GM12878 (cell line): Measurements from ENCODE around the gene SCMH1. TPM values are rescaled to one million over a fixed set of nuclear protein-coding genes. Genes with fewer than 3 reads are reported as not detected.

Source experiments
- ATAC-seq: fragments of 200-7000 bp; cut with Tn5 transposase; 3 replicates; pipeline ENCODE4 v1.9.1; 2020; ENCODE audit warnings: mild to moderate bottlenecking, moderate library complexity
- Bru-seq: library from RNA; stranded (reverse); fragments of 400-500 nt; gene quantifications from one replicate; lab custom pipeline; 2021; lab: Mats Ljungman, UMichigan
- BruChase-seq, 2 experiments: library from RNA; stranded (reverse); fragments of 400-500 nt; gene quantifications; one replicate each; lab custom pipeline; 2021; lab: Mats Ljungman, UMichigan
- BruUV-seq: library from RNA; stranded (reverse); fragments of 400-500 nt; replicated peaks from 2 replicates; lab custom pipeline; 2021; lab: Mats Ljungman, UMichigan
- CTCF ChIA-PET: fragments of 300-600 bp; sonication (Branson Sonifier 250); formaldehyde crosslinking; extraction: SDS; loops from one replicate; lab custom pipeline; 2021; ENCODE audit warnings: inconsistent platforms; lab: Yijun Ruan, JAX
- POLR2A ChIA-PET: fragments of 350-600 bp; formaldehyde crosslinking; extraction: SDS; loops from one replicate; lab custom pipeline; 2021; ENCODE audit warnings: inconsistent platforms; lab: Charles Lee
- RAD21 ChIA-PET: fragments of 300-600 bp; sonication (Branson Sonifier 250); formaldehyde crosslinking; loops from one replicate; lab custom pipeline; 2023; ENCODE audit warnings: antibody characterized with exemption; ENCODE audit not compliant: unreplicated experiment; lab: Charles Lee
- SMC1A ChIA-PET: fragments of 300-600 bp; sonication (Branson Sonifier 250); formaldehyde crosslinking; loops from one replicate; lab custom pipeline; 2023; ENCODE audit not compliant: unreplicated experiment, uncharacterized antibody; lab: Charles Lee
- DNase-seq: peaks from one replicate; pipeline ENCODE4 v3.0.0-alpha.2; 2011; ENCODE audit warnings: low read depth, low spot score
- FAIRE-seq: peaks from 3 replicates; lab custom pipeline; 2011; peaks lifted over from hg19 to GRCh38; lab: Jason Lieb, UNC
- H2AFZ ChIP-seq: 2 replicates; pipeline ENCODE4 v1.6.0; 2011; ENCODE audit warnings: low read depth, low read length, control low read depth; ENCODE audit not compliant: control insufficient read depth
- H3K27ac ChIP-seq: 2 replicates; pipeline ENCODE4 v1.5.1; 2011; ENCODE audit warnings: control low read depth; ENCODE audit not compliant: control insufficient read depth, insufficient read depth
- H3K27me3 ChIP-seq, 2 experiments: replicated peaks in 1 of 2; 2 replicates each; pipeline versions ENCODE4 v1.6.0 to v1.6.1; 2011; ENCODE audit warnings: low read length in 1 of 2; ENCODE audit not compliant: control insufficient read depth in 2 of 2, insufficient read depth in 2 of 2
- H3K36me3 ChIP-seq, 2 experiments: 2 replicates each; pipeline ENCODE4 v1.5.1; 2011; ENCODE audit warnings: low read length in 1 of 2; ENCODE audit not compliant: control insufficient read depth in 2 of 2, insufficient read depth in 2 of 2
- H3K4me1 ChIP-seq: 2 replicates; pipeline ENCODE4 v1.6.1; 2011; ENCODE audit warnings: mild to moderate bottlenecking, low read length, moderate library complexity, mixed read lengths; ENCODE audit not compliant: control insufficient read depth, insufficient read depth
- H3K4me2 ChIP-seq: 2 replicates; pipeline ENCODE4 v1.6.0; 2011; ENCODE audit warnings: control low read depth; ENCODE audit not compliant: control insufficient read depth, insufficient read depth
- H3K4me3 ChIP-seq: fragments of 200-600 bp; sonication (generic); 2 replicates; pipeline ENCODE4 v1.5.1; 2016
- H3K79me2 ChIP-seq: 2 replicates; pipeline ENCODE4 v1.6.0; 2011; ENCODE audit warnings: low read length; ENCODE audit not compliant: control insufficient read depth, insufficient read depth
- H3K9ac ChIP-seq: 2 replicates; pipeline ENCODE4 v1.8.0; 2011; ENCODE audit warnings: low read length, control low read depth, mixed read lengths; ENCODE audit not compliant: control insufficient read depth, insufficient read depth
- H3K9me3 ChIP-seq: replicated peaks from 3 replicates; pipeline ENCODE4 v1.5.1; 2011; ENCODE audit warnings: mild to moderate bottlenecking, low read length; ENCODE audit not compliant: control insufficient read depth, insufficient read depth
- H4K20me1 ChIP-seq: 2 replicates; pipeline ENCODE4 v1.6.0; 2011; ENCODE audit not compliant: control insufficient read depth, insufficient read depth
- BCL3 ChIP-seq: IDR thresholded peaks from 2 replicates; pipeline ENCODE4 v1.6.1; 2011; ENCODE audit warnings: borderline replicate concordance, low read depth, mild to moderate bottlenecking, moderate library complexity, low read length; ENCODE audit not compliant: insufficient read depth, poor library complexity, severe bottlenecking
- CHD2 ChIP-seq: IDR thresholded peaks from 2 replicates; pipeline ENCODE4 v1.6.1; 2011; ENCODE audit warnings: low read depth, low read length, improper control_type of control experiment, borderline replicate concordance
- EGR1 ChIP-seq, 2 experiments: IDR thresholded peaks; 1 replicate in 1 of 2; 2 replicates in 1 of 2; pipeline ENCODE4 v1.6.1; 2011 to 2012; ENCODE audit warnings: low read depth in 2 of 2, low read length in 2 of 2, borderline replicate concordance in 1 of 2, mild to moderate bottlenecking in 1 of 2, moderate library complexity in 1 of 2
- ETV6 ChIP-seq, 2 experiments: fragments of 450-650 bp in 1 of 2; IDR thresholded peaks in 1 of 2; conservative IDR thresholded peaks in 1 of 2; 2 replicates each; pipeline ENCODE4 v1.6.1; 2014; ENCODE audit warnings: antibody characterized with exemption in 1 of 2, borderline replicate concordance in 1 of 2, low read depth in 1 of 2, mild to moderate bottlenecking in 1 of 2, moderate library complexity in 1 of 2
- MEF2B ChIP-seq: fragments of 450-650 bp; IDR thresholded peaks from 2 replicates; pipeline ENCODE4 v1.6.1; 2018; ENCODE audit warnings: mild to moderate bottlenecking, moderate library complexity; ENCODE audit not compliant: partially characterized antibody, poor library complexity, severe bottlenecking
- NR2F1 ChIP-seq: fragments of 450-650 bp; conservative IDR thresholded peaks from 2 replicates; pipeline ENCODE4 v1.6.1; 2017; ENCODE audit warnings: mild to moderate bottlenecking
- SP1 ChIP-seq: IDR thresholded peaks from one replicate; pipeline ENCODE4 v1.6.1; 2011; ENCODE audit warnings: low read depth, low read length
- TCF12 ChIP-seq: IDR thresholded peaks from 2 replicates; pipeline ENCODE4 v1.6.1; 2011; ENCODE audit warnings: low read depth, mild to moderate bottlenecking, low read length
- USF1 ChIP-seq: IDR thresholded peaks from 2 replicates; pipeline ENCODE4 v1.6.1; 2011; ENCODE audit warnings: borderline replicate concordance, low read depth, mild to moderate bottlenecking, moderate library complexity, mixed read lengths, low read length; ENCODE audit not compliant: insufficient read depth; ENCODE audit errors: extremely low read length
- ZNF217 ChIP-seq: fragments of 450-650 bp; IDR thresholded peaks from 2 replicates; pipeline ENCODE4 v1.6.1; 2017; ENCODE audit warnings: antibody characterized with exemption, mild to moderate bottlenecking
- ZNF592 ChIP-seq: fragments of 450-650 bp; IDR thresholded peaks from 2 replicates; pipeline ENCODE4 v1.6.1; 2017; ENCODE audit warnings: mild to moderate bottlenecking, moderate library complexity
- WGBS: methylation state at CpG from one replicate; pipeline ENCODE4 v1.1.6; 2016; ENCODE audit warnings: low lambda C conversion rate; ENCODE audit not compliant: insufficient replicate concordance, insufficient coverage; ENCODE audit errors: missing lambda C conversion rate; 5-methylcytosine and 5-hydroxymethylcytosine counted together
- in situ Hi-C: fragments of 300-500 bp; cut with MboI; formaldehyde crosslinking; loops from 9 replicates; pipeline ENCODE4 v1.14.3; 2018; ENCODE audit warnings: mixed read lengths
- intact Hi-C: fragments of 100-400 bp; cut with micrococcal nuclease; formaldehyde crosslinking; loops from one replicate; pipeline ENCODE4 v1.14.2; 2022; ENCODE audit not compliant: unreplicated experiment
- long read RNA-seq, 2 experiments: library from polyadenylated mRNA; unstranded; transcript quantifications; one replicate each; pipeline ENCODE4 v2.0.0, GENCODE V29; 2019 to 2020
- polyA minus RNA-seq, 3 experiments: library from RNA; depleted of rRNA, polyadenylated mRNA; stranded (reverse); fragments of >200 nt; gene quantifications; 2 replicates each; pipeline ENCODE4 v1.2.3, GENCODE V29; 2011
- polyA plus RNA-seq, 11 experiments: library from polyadenylated mRNA; depleted of rRNA in 4 of 11; unstranded in 6 of 11; stranded (reverse) in 5 of 11; fragments of >200 nt; fragmentation: Nextera tagmentation in 4 of 11; fragmentation: Illumina TruSeq in 1 of 11; extraction: Ambion mirVana in 4 of 11; extraction: Trizol in 1 of 11; gene quantifications; 1 replicate in 1 of 11; 2 replicates in 10 of 11; pipeline versions ENCODE4 v1.2.1 to v1.2.3, GENCODE V29; 2011 to 2016; ENCODE audit warnings: inconsistent platforms in 2 of 11, missing spikeins in 2 of 11, low read depth in 1 of 11
- total RNA-seq, 4 experiments: library from RNA; depleted of rRNA in 3 of 4; stranded (reverse); fragments of >200 nt in 3 of 4; fragmentation: Illumina TruSeq in 1 of 4; extraction: Trizol in 1 of 4; gene quantifications; 2 replicates each; pipeline versions ENCODE4 v1.2.1 to v1.2.3, GENCODE V29; 2013 to 2021

SCMH1 gene
- total RNA-seq (2013; cell fraction: nucleolus; rRNA removed) = 182 and 203 TPM in 2 replicates
- total RNA-seq (2014; rRNA removed) (30.6 and 40.6 TPM in 2 replicates), total RNA-seq (2014; rRNA removed; fragmentation: Illumina TruSeq; extraction: Trizol) (25.9 and 26.0 TPM in 2 replicates), total RNA-seq (2021) (27.5 and 30.8 TPM in 2 replicates), polyA plus RNA-seq (2011; rRNA removed) (27.3 and 44.1 TPM in 2 replicates), polyA plus RNA-seq (2014; fragmentation: Illumina TruSeq; extraction: Trizol) (29.7 and 33.1 TPM in 2 replicates), polyA plus RNA-seq (2014; fragmentation: Nextera tagmentation; extraction: Ambion mirVana) (1 to 10 TPM; 7.5 to 7.9 TPM), polyA plus RNA-seq (2014; rRNA removed) (31.7 and 33.3 TPM in 2 replicates), polyA plus RNA-seq (2016; fragmentation: Nextera tagmentation; extraction: Ambion mirVana) (10 to 100 TPM; 20.8 to 23.6 TPM), polyA minus RNA-seq (2011; rRNA and poly(A)+ RNA removed) (37.5 and 55.4 TPM in 2 replicates), Bru-seq, nascent RNA (percentile 79 among the genes with signal in this experiment), BruChase-seq, experiment 1, labeled RNA remaining after a 6-hour chase (percentile 80 among the genes with signal in this experiment), BruChase-seq, experiment 2, labeled RNA remaining after a 2-hour chase (percentile 81 among the genes with signal in this experiment)
- 8.3 TPM for polyA plus RNA-seq (2011; ENCODE audit: low read depth)
- 30.4 and 33.1 TPM in 2 replicates for polyA plus RNA-seq (2011; cell fraction: cytosol; rRNA removed)
- polyA plus RNA-seq (2011; cell fraction: nucleus; rRNA removed) = 180 and 222 TPM in 2 replicates
- 18.7 and 18.9 TPM in 2 replicates for polyA plus RNA-seq (2012)
- 9.6 and 14.3 TPM in 2 replicates for polyA minus RNA-seq (2011; cell fraction: cytosol; rRNA and poly(A)+ RNA removed)
- polyA minus RNA-seq (2011; cell fraction: nucleus; rRNA and poly(A)+ RNA removed) = 57.8 and 85.8 TPM in 2 replicates
- long read RNA-seq, experiment 1, partial matches to known transcripts = 0 of 6 reads
- long read RNA-seq, experiment 1, other reads (novel, unspliced or antisense) = 6 of 6 reads
- long read RNA-seq, experiment 2, partial matches to known transcripts = 10 of 19 reads
- long read RNA-seq, experiment 2, other reads (novel, unspliced or antisense) = 5 of 19 reads

- ATAC-seq (peak; percentile 62), FAIRE-seq (no peak), DNase-seq (no peak)
- Histone ChIP-seq H3K4me2 (peak within 1 kb of the TSS; percentile 94), H3K4me1 (peaks cover 17% of the 10 kb centered on the region), H3K9me3 (no peaks in the 10 kb centered on the region), H3K27ac (peak within 1 kb of the TSS; percentile 92), H3K36me3 (no peaks in the 10 kb centered on the region), H3K9ac (peak within 1 kb of the TSS; percentile 89), H3K27me3 (no peaks in the 10 kb centered on the region), H3K79me2 (peaks cover 57% of the 10 kb centered on the region), H3K4me3 (peak within 1 kb of the TSS; percentile 74), H2AFZ (peak within 1 kb of the TSS; percentile 94), H4K20me1 (no peaks in the 10 kb centered on the region)
- SMC1A ChIA-PET = interaction anchor here (1.1 to 1.3 kb wide), 2 partner anchors 114 to 119 kb away, joined by 3 read pairs; no protein-coding TSS in a partner anchor
- 2% methylated on average over 37 of the region's 85 CpGs for WGBS
- POLR2A ChIA-PET = no interaction called here
- no TSS peak for BruUV-seq
- intact Hi-C loops = loop anchor here (5.0 kb wide), 1 partner anchor 85 kb away; no protein-coding TSS in a partner anchor
- in situ Hi-C loops = no loop called here
- RAD21 ChIA-PET = interaction anchor here (2.4 kb wide), 1 partner anchor 238 kb away, joined by 7 read pairs; no protein-coding TSS in a partner anchor
- CTCF ChIA-PET = no interaction called here
- TF ChIP-seq ETV6 (conservative IDR thresholded peaks at IDR 0.05 in 1 of 2, IDR thresholded peaks at IDR 0.05 in 1 of 2; ENCODE audit: borderline replicate concordance in 1 of 2, low read depth in 1 of 2) (no peak), NR2F1 (peak; percentile 55; the same call in 1 of the 2 replicates), SP1 (no peak), TCF12 (no peak), EGR1 (IDR thresholded peaks at IDR 0.05; ENCODE audit: borderline replicate concordance in 1 of 2, low read depth in 2 of 2, low read length in 2 of 2) (peak in 1 of 2 experiments; percentile 58; a peak in 1 of 3 replicates), ZNF592 (no peak), CHD2 (peak; percentile 11; the same call in 1 of the 2 replicates), BCL3 (peak; percentile 33), USF1 (no peak), MEF2B (no peak), ZNF217 (peak; percentile 16; the same call in 1 of the 2 replicates)
Measured at GRCh38 chr1:41241749-41242341, at the start of gene SCMH1. TSS of gene SCMH1 (minus strand) at chr1:41242306. CDS start at chr1:41186133, 56,173 bp downstream.
